Activated T-cell treated with anti-CD3 and anti-CD28 coated beads, Interleukin-2, amount 50 U/mL, for 48 hours (primary cell): ENCODE results near the gene AP2A2.

Experiments used
- DNase-seq, 2 experiments: peaks; one replicate each; pipeline ENCODE4 v3.0.0-alpha.2; 2020

AP2A2 gene

GRCh38 chr11:1000357-1001278 lies 74.9 kb downstream of the AP2A2 start:
- no peak for DNase-seq

DNA sequence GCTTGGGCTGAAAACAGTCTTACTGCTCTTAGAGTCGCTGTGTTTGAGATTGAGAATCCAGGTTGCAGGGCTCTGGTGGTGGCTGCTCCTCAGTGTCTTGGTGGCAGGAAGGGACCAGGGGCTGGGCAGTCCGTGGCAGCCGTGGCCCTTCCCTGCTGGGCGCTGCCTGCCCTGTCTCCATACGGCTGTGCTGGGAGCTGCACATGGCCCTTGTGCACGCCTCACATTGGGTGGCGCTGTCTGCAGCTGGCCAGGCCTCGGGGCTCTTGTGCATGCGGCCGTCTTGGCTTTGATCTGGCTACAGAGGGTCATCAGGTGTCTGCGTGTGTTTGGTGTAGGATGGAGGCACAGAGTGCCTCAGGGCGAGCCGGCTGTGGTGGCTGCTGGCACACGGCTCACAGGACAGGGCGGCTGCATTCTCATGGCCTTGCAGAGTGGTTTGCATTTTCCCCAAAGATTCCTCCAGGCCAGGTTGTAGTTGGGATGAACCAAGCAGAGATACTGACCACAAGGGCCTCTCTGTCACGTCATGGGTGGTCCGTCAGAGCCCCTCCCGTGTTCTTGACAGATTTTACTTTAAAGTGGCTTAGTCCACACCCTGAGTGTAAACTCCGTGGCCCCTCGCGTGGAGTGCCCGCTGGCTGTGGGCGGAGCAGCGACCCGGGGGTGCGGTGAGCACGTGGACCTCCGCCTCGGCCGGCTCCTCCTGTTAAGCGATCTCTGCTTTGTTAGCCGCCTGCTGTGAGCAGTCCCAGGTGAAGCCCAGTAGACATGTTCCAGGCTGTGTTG lies 76.1 kb downstream of the AP2A2 start:
- no peak for DNase-seq

DNA sequence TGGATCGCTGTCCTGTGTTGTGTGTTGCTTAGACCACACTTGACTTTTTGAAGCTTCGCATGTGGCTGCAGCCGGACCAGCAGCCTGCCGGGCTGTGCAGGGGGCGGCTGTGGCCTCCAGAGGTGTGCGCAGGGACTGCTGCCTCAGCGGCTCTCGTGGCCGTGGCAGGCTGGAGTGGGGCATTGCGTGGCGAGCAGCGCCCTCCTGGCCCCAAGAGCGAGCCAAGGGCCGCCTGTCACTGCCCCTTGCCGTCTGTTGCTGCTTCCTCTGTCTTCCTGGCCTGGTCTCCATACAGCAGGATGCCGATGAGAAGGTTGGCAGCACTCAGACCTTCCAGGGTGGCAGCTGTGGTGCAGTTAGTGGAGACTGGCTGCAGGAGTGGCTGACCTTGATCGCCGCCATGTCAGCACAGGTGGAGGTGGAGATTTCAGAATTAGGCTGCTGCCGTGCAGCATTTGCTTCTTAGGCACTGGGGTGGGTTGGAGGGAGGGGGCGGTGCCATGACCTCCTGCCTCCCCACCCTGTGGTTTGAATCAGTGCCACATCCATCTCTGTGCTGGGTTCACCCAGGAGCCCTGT lies 76.8 kb downstream of the AP2A2 start:
- no peak for DNase-seq

- no peak for DNase-seq
Observed at GRCh38 chr11:1003159-1003558, 77.5 kb downstream of the AP2A2 start.

- no peak for DNase-seq
Observed at GRCh38 chr11:1005928-1006327, 80.3 kb downstream of the AP2A2 start.

GRCh38 chr11:1006762-1007161 lies 81.1 kb downstream of the AP2A2 start:
- no peak for DNase-seq

DNA sequence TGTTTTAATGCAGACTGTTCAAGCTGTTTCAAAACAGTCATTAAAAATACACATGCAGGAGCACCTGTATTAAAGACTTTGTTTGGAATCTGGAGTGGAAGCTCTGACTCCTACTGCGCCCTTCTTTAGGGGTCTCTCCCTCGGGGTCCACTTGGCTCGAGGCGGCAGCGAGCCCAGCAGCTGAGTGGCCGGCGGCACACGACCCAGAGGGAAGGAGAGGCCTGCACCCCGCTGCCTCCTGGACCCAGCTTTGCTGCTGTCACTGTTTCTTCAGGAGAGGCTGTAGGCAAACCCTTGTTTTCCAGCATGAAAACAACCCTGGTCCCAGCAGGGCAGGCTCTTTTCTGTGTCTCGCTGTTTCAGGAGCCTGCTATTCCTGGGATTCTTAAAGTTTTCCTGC lies 81.6 kb downstream of the AP2A2 start:
- DNase-seq, result no peak

- DNase-seq, result no peak
Observed at GRCh38 chr11:1008001-1008802, 82.5 kb downstream of the AP2A2 start.

GRCh38 chr11:1008803-1009145 lies 83.1 kb downstream of the AP2A2 start:
- DNase-seq, result no peak

DNA sequence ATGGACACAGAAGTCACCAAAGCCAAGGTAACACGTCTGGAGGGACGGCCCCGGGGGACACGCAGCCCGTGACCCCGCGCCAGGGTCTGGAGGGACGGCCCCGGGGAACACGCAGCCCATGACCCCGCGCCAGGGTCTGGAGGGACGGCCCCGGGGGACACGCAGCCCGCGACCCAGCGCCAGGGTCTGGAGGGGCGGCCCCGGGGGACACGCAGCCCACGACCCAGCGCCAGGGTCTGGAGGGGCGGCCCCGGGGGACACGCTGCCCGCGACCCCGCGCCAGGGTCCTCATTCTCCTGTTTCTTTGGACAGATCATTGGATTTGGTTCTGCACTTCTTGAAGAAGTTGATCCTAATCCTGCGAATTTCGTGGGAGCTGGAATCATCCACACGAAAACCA lies 83.7 kb downstream of the AP2A2 start:
- DNase-seq, result no peak

- DNase-seq, result no peak
Observed at GRCh38 chr11:1009991-1010390, 84.3 kb downstream of the AP2A2 start.

GRCh38 chr11:1010551-1011319 lies 85.1 kb downstream of the AP2A2 start:
- no peak for DNase-seq

DNA sequence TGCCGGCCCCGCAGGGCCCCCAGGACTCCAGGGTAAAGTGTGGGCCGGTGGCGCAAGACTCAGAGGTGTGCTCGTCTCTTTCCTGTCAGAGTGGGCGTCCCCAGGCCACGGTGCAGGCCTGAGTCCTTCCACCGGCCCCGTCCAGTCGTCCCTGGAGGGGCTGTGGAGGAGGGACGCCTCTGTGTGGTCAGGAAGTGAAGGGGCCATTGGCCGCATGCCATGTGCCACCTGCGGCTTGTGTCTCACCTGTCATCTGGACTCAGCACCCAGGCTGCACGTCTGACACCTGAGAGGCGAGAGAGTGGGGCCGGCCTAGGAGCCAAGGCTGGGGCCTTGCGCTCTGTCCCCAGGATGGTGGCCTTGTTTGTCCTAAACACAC lies 85.6 kb downstream of the AP2A2 start:
- DNase-seq, result no peak

DNA sequence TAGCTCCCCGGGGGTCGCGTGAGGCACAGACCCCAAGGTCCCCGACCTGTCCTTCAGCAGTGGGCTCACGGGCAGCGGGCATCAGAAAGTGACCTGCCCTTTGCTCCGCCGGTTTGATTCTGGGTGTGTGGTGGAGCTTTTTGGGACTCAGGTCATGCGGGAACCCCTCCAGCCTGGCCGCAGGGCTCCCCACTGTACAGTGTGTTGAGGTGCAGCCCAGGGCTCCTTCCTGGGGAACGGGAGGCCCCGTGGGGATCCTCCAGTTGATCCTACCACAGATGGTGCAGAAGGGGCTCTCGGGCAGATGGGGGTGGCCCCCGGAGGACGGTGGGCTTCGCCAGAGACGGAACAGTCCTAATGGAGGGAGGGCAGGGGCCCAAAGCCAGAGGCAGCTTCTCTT lies 86.6 kb downstream of the AP2A2 start:
- DNase-seq, result no peak

DNA sequence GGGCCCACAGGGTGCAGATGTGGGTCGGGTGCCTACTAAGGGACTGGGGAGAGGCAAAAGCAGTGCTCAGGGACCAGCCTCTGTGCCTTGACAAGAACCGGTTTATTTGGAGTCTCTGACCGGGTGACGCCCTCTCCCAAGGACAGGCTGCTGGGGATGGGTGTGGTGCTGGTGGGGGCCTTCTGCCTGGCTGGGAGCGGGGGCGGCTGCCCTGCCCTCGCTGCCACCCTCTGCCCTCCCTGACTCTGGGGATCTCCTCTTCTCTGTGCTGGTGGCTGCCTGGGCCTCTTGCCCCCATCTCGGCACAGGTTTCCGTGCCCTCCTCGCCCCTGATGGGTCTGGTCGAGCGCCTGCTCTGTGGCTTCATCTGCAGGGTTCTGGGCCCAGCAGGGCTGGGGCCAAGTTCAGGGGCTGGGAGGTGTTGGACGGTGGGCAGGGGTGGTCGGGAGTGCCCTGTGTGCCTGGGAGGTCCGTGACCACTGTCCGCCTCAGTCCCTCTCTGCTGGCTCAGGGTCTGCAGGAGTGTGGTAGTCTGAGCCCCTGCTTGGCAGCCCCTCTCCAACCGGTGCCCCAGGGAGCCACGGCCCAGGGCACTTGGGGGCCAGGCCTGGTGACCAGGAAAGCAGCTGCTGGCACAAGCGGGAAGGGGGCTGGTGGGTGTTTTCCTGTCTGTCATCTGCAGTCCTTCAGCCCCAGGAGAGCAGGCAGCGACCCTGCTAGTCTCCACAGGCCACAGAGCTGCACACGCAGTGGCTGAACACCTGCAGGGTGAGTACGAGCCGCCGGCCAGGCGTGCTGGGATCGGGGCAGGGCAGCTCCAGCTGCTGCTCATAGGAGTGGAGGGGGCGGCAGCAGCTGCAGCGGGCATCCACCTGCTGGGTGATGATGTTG lies 87.3 kb downstream of the AP2A2 start:
- DNase-seq, result no peak

DNA sequence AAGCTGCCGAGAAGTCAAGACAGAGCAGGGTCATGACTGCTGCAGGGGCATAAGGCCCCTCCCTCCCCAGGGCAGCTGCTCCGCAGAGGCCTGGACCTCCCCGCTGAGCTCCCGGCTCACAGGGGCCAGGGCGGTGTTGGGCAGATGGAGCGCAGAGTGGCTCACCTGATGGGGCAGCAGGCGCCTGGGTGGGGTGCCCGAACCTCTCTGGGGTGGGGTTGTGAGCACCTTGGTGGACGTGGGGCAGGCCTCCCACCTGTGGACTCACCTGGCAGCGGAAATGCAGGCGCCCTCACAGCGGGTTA lies 87.9 kb downstream of the AP2A2 start:
- DNase-seq, result no peak

GRCh38 chr11:1014276-1014675 lies 88.6 kb downstream of the AP2A2 start:
- no peak for DNase-seq

- DNase-seq, result no peak
Observed at GRCh38 chr11:1015064-1015463, 89.4 kb downstream of the AP2A2 start.

DNA sequence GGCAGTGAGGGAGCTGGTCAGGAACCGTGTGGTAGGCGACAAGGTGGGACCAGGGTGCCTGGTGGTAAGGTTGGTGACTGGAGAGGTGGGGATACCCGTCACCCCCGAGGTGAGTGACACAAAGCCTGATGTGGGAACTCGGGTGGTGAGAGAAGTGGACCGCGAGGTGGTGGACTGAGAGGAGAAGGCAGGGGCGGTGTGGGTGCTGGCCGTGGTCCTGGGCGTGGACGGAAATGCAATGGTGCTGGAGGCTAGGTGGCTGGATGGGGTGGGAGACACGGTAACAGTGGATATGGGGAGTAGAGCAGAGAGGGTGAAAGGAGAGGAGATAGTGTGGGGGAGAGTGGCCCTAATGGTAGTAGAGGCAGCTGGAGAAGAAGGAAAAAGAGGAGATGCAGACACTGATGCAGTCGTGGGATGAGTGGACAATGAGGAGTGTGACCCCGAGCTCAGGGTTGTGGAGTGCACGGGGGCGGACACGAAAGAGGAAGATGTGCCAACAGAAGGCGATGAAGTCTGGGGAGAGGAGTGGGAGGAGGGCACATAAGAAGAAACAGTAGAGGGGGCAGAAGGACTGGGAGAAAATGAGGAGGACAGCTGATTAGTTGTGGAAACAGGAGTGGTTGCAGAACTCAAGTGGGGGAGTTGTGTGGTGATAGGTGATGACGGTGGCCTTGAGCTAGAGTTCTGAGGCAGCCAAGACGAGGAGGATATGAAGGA lies 90.3 kb downstream of the AP2A2 start:
- DNase-seq, result no peak

- DNase-seq, result peak in 1 of 2 experiments; percentile 46
Observed at GRCh38 chr11:1016610-1017126, 91.0 kb downstream of the AP2A2 start.
